Occipital lobe (tissue), 2 donors: ENCODE results near the gene SATB2. TPM values are rescaled to one million over a fixed set of nuclear protein-coding genes. Genes with fewer than 3 reads are reported as not detected.

Experiments
- DNase-seq: peaks from one replicate; lab custom pipeline; 2025; lab: John Stamatoyannopoulos, UW
- total RNA-seq: library from RNA; depleted of rRNA; stranded (reverse); fragments of >200 nt; gene quantifications from one replicate; pipeline ENCODE4 v1.2.3, GENCODE V29; 2014

SATB2 gene
- total RNA-seq, 1 donor from 2014 or later = 532 TPM

DNA sequence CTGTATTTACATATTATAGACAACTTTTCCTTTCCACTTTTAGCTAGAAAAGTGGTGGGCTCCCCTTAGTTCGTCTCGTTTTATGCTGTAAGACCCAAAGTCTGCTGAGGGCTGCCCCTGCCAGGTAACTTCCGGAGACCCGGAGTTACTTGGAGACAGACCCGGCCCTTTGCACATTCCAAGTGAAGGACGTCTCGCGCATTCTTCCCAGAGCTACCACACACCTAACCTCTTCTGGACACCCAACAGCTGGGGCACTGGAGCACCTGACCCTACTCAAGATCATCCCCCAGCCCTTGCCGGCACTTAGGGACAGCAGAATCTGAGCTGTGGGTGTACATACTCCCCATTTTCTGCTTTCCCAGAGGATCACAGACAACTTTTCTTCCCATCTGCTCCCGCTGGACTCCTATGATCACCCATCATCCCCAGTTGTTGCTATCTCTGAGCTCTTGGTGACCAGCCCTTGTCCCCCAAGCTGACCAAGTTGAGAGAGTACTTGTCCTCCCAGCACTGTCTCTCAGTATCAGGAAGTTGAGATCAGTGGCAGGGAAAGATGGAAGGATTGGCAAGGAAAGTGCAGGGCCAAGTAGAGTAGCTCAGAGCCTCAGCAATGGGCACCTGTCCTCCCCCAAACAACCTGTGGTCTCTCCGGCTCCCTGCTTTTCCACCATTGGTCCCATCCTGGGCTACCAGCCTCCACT is 8.4 kb upstream of the SATB2 start:
- DNase-seq = peak; percentile 4

DNA sequence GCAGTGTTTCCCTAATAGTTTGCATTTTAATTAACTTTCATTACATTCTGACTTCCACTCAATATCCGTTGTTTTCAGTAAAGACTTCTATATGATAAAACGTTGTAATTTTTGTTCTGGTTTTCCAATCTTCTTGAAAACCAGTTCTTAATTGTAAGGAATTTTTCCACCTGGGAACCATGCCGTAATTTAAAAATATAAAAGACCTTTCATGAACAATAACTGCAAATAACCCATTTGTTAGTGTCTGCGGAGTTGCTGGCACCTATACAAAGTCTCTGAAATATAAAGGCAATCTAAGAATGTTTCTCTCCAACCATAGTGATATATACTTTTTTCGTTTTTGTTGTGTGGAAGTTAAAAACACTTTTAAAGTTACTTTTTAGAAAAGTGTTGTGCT is 7.7 kb upstream of the SATB2 start:
- no peak for DNase-seq

DNA sequence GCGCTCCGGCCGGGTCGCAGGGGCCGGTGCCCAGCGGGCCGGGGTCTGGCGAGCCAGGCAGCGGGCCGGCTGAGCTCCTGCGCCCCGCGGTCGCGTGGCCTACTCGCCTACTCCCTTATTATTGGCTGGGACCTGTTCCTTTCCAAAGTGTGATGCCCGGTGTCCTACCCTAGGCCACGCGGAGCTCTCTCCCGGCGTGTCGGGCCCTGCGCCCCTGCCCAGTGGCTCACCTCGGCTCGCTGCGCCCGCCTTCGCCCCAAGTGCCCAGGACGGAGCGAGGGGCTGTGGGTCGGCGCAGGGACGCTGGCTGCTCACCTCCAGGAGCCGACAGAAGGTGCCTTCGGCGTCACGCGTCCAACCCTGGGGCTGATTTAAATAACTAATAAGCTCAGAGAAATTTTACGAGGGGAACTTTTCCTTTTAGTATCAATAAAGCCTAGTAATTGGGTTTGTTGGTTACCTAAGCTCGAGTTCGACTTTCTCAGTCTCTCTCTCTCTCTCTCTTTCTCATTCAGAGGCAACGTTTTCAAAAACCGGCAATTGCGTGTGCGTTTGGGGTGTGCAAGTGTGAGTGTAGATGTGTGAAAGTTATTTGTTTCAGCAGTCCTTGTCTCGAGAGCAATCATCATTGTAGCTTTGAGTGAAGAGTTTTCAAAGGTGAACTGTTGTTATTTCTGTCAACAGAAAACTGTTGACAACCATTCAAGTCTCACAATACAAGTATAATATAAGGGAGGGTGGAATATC is 7.0 kb upstream of the SATB2 start:
- no peak for DNase-seq

DNA sequence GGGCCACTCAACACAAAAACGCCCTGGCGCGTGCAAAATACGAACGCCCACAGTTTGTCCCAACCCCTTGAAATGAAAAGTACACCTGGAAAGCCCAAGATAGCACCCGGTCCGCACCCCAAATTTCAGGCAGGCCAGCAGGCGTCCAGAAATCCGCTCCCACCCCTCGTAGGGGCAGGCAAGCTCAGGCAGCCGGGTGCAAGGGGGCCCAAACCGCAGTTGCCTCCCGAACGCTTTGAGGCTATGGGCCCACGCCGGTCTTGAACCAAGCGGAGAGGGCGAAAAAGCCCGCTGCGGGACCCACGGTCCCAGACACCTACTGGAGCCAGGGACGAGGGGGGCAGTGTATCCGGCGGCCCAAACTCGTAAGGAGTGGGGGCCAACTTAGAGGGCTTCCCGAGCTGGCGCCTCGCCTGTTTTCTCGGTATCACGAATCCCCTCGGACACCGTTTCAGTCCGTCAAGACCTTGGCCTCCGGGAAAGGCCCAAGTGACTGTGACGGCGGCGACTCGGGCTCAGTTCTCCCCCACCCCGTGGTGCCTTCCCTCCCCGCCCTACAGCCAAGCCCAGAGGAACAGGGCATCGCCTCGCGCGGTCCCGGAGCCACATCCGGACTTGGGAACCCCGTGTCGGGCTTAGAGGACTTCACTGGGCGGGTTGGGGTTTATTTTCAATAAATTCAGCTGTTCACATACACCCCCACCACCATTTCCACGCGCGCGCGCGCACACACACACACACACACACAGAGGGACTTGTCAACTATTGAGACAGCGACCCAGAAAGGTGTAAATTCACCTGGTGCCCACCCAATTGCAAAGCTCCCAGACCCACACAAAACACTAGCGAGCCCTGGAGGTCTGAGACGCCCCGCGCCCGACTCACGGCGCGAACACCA is 6.2 kb upstream of the SATB2 start:
- peak; percentile 17 for DNase-seq

DNA sequence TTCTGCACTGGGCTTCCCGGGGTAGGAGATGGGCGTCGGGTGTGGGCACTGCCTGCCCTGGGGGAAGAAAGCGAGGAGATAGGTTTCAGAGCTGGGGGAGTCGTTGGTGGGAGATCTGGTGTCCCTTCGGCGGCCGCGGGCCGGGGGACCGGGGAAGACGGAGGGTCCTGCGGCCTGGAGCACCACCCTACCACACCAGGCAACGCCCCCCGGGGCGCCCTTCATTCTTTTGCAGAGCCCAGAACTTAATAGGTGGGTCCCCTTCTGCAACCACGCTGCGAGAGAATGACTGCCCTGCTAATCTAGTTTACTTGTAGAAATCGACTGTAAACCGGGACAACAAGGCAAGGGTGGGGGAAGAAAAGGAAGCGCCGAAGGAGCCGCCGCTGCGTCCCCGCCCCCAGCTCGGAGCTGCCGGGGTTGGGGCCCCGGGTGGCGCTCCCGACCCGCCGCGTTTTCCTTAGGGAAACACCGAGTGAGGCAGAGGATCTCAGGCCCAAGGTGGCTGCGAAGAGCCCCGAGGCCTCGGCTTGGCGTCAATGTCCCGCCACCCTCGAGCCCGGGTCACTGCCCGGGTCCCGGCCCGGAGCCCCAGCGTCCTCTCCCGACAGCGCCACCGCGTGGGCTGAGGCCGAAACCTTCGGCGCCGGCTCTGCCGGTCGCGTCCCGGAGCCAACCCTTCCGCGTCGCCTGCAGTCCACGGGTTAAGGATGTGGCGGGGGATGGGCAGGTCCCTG is 5.4 kb upstream of the SATB2 start:
- peak; percentile 31 for DNase-seq

DNA sequence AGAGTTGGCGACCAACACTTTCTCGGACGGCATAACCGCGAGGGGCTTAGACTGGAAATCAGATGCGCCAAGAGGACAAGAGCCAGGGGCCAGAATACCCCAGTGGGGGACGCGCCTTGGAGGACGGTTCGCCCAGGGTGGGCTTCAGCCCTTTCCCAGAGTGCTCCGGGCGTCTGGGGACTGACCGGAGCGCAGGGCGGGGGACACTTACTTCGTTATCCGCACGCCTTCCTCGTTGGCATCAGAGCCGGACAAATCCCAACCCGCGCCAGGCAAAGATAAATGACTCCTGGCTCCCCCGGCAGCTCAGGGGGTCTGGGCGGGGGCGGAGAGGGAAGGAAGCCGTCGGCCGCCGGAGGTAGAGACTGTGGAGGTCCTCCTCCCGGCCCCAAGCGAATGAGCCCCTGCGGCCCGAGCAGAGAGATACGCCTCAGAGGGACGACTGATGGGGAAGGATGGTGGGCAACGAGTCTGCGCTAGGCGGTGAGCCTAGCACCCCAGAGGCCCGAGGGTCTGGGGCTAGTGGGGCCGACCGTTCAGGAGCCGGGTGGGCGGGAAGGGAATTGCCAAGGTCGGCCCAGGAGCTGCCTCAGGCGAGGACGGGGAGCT is 4.7 kb upstream of the SATB2 start:
- no peak for DNase-seq

DNA sequence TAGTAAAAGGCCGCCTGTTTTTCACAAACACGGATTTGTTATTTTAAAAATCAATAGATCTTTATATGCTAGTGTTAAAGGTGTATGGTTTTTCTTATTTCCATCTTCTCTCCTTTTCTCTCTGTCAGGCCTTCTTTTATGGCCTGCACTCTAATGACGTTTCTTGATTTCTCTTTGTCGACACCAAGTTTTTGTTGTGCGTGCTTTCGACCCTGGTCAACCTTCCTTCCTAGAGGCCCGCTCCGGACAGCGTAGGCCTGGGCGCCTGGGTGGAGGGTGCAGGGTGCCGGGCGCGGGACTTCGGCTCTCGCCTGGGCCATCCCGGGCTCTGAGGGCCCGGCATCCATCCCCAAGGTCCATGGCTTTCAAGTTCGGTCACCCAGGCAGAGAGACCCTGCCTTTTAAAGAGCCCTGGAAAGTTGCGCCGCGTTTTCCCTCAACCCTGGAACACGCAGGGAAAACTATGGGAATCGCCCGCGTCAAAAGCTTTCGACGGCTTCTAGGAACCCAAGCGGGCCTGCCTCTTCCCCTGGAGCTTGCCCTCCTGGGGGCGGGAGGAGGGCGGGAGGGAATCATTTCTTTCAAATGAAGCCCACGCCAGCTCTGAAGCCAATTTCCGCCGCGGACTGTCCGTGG is 4.1 kb upstream of the SATB2 start:
- DNase-seq = no peak

DNA sequence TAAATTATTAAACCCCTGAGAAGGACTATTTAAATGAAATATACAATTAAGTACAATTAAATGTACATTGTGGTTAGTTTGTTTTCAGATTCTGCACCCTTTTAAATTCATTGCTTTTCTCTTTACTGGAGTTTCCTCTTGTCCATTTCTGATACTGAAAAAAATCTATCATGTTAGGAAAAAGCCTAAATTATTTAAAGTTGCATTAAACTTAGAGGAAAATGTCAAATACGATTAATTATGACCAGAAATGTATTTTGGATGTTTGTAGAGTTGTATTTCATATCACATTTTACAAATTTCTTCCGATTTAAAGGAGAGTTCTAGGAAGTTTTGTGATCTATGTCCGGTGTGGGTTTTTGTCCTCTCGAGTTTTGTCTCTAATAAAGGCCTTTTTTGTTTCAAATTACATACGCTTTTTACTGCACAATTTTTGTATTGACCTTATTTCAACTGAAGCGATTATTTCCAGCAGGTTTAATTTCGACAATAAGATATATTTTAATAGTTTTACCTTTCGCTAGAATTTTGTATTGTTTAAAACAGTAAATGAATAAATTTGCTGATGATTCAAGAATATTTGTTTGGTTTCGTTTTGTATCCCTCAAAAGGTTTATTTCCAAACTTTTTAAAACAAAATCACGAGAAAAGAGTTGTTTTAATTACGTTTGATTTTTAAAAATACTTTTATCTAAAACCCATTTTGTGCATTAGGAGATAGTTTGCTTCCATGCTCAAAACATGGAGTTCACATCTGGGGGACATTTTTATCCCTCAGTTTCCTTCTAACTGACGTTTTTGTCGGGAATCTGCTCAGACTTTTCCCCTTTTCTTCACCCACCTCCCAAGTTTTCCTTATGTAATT is 3.3 kb upstream of the SATB2 start:
- no peak for DNase-seq

DNA sequence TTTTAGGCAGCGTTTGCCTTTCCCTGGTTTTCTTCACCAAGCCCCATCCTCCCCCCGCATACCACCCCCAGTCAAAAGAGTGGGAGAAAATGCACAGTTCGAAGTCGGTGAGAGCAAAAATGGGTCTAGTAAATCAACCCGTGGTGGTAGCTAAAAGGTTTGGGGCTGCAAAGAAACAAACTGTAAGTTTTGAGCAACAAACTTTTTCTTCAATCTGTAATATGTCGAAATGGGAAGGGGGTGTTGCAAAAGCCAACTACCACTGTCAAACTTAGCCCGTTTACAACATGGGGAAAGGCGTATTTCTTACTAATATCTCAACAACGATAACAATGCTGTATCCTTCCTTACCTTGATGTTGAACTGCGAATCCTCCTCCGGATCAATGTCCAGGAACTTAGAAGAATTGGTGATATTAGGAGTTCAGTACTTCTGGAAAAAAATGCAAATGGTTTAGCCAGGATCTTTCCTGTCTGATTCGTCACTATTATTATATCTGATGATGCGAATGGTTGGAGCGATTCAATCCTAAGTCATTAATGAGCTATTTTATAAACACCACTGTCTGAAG is 2.4 kb upstream of the SATB2 start:
- no peak for DNase-seq

DNA sequence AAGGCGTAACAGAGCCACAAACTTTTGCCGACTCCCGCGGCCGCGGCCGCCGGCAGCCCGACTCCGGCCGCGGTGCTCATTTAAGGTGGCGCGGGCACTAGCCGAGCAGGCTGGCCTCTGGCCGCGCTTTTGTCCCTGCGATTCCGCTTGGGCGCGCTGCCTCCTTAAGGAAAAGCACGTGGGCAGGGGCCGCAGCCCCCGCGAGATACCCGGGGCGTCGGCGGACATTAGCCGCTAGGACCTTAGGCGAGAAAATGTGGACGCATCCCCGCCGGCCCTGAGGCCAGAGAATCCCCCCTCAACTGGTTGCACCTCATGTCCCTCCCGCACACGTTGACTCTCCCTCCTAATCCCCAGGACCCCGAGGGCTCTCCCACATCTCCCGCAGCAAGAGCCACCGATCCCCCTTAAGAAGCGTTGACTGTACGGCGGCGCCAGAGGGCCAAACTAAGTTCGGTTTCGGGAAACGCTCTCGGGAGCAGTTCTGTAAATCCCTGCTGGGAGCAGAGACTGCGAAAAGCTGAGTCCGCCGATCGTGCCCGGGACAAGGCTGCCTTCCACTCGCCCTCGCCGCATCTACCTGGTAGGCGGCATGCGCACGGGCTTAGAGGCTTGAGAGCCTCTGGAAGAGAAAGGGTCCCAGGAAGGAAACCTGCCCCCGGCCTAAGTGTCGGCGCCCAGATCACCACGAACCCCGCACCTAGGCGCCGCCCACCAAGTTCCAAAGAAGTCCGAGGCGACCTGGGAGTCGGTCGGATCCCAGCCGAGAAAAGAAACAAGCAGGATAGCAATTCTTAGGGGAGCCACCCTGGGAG is 1.8 kb upstream of the SATB2 start:
- DNase-seq = peak; percentile 83

DNA sequence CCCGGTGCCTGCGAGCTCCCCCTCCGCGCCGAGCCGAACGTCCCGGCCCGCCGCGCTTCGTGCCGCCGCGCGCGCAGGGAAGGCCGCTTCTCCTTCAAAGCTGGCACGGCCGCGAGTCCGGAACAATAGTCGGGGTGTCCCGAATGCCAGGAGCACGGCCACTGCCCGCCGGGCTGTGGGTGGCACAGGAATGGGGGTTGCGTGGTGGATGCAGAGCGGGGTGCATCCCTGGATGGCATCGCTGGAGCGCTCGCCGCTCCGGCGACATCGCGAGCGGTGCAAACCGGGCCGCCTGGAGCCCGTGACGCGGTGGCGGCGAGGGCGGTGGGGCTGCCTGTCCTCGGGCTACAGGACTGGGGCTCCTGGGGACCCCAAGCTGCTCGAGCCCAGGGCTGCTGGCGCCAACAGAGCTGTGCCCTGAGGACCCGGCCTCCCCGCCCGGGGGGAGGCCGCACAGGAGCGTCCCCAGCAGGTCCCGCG is 1.1 kb upstream of the SATB2 start:
- peak; percentile 66 for DNase-seq

DNA sequence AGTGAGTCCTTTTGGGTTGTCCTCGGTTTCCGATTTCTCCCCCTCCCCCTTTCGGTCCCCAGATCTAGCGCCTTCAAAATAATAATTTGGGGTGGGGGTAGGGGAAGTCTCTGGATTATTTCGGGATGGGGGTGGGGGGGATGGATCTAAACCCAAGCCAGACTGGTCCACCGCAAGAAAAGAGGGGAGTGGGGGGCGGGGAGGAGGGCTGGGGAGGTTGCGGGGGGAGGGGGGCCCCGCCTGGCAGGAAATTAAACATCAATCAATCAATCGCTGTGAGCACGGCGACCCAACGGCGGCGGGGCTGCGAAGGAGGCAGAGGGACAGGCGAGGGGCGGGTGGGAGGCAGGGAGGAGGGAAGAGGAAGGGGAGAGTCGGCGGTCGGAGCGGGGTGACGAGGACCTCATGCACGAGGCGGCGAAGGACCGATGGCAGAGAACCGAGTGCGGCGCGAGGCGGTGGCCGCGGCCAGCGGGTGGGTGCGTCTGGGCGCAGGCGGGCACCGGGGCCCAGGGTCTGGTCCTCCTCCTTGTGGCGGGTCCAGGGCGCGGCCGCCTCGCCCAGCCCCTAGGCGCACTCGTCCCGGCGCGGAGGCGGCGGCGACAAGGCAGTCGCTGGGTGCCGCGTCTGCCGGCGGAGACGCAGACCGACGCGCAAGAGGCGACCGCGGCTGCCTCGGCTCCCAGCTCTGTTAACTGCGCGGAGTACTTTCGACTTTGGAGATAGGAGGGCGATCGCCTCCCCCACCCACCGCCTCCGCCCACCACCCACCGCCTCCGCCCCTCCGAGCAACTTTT is 468 bp upstream of the SATB2 start:
- no peak for DNase-seq

DNA sequence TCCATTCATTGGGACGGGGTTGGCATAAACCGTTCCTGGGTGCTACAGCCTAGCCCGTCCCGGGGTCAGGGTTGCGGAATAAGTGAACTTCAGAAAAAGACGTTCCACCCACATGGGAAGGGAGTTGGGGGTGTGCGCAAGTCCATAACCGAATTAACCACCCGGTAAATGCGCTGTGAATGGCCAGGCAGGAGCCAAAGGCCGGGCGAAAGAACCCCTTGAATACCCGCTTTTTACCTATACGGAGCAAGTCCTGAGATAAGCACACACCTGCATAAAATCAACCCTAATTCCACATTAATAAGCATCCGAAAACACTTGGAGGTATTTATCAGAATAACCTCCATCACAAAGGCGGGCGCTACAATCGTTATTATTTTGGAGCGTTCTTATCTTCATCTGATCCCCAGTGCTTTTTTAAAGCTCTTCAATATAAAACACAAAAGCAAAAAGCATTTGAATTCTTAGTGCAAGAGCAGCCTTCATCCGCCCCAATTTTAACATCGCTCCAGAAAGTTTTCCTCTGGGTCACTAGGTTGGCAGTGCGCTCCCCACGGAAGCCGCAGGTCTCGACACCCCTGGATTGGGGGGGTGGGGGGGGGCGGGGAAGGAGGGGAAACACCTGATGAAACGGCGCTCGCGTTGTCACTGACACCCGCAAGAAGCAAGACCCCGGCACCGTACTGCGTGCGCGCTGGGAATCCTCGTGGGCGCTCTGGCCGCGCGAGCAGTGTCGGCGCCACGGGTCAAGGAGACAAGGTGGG is 1.2 kb downstream of the SATB2 start:
- DNase-seq = no peak

DNA sequence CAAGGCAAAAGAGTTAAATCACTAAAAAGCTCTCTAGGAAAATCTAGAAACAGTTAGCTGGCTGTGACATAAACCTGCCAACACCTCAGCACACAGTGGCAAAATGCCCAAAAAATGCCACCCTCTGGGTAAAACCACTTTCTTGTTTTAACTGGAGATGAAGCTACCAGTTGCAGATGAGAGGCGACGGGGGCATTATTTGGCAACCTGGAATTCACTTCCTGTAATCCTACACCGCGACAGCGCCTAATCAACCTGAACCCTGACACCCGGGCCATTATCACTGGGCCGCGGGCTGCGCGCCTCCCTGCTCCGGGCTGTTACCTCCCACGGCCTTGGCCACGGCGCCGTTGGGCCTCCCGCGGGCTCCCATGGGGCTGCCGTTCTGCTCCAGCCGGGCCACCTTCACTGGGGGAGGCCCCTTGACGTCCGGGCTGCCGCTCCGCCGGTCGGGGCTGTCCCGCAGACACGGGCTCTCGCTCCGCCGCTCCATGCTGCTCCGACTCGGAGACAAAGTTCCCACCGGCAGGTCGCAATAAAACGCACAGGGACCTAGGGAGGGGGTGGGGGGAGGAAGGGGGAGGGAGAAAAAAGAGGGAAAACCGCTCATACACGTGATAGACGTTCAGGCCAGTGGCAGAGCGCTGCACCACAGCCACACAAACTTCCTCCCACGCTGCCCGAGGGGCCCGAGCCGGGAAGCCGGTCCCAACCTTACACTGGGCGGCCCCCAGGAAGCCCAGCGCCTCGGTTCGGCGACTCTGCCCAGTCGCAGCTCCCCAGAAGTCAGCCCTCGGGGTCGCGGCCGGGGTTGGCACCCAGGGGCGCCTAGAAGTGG is 2.0 kb downstream of the SATB2 start:
- peak; percentile 71 for DNase-seq

DNA sequence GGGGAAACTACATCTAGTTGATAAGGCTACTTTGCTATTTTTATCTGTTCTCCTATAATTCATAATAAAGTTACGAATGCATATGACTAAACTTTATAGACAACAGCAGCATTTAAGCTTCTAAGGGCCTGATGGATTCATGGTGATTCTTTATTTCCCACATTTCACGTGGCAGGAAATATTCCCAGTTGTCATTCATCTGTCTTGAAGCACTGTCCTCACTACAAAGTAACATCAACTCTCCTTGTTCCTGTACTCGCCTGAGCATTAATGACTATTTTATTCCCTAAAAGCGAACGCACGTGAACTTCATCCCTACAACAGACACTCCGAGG is 2.6 kb downstream of the SATB2 start:
- no peak for DNase-seq

DNA sequence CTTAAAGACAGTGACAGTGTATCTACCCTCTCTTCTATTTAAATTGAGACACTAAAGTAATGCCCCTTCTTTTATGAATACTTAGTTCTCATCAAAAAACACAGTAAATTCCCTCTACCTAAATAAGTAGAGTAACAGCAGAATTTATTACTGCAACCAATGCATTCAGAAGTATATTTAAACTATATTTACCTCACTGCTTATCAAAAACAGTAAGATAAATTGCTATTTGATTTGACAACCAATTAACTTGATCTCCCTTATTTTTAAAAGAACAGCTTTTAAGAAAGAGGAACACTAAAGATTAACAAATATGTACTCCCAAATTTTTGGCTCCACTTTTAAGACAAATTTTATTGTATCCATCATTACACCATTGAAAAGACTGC is 4.8 kb downstream of the SATB2 start:
- no peak for DNase-seq
